BJ (cell line): ENCODE measurements around the gene SMC1A. TPM values are rescaled to one million over a fixed set of nuclear protein-coding genes. Genes with fewer than 3 reads are reported as not detected.

Source experiments
- CTCF ChIA-PET: fragments of 350-600 bp; formaldehyde crosslinking; extraction: SDS; loops from one replicate; lab custom pipeline; 2021; ENCODE audit warnings: antibody characterized with exemption, inconsistent platforms; lab: Yijun Ruan, JAX
- POLR2A ChIA-PET: fragments of 300-600 bp; sonication (Branson Sonifier 250); formaldehyde crosslinking; extraction: SDS; loops from one replicate; lab custom pipeline; 2021; ENCODE audit warnings: antibody characterized with exemption; lab: Charles Lee
- DNase-seq: peaks from one replicate; pipeline ENCODE4 v3.0.0-alpha.2; 2011; ENCODE audit warnings: low read depth
- H3K27me3 ChIP-seq: 2 replicates; pipeline ENCODE4 v1.6.0; 2011; ENCODE audit warnings: low read length; ENCODE audit not compliant: control insufficient read depth, insufficient read depth
- H3K36me3 ChIP-seq: 2 replicates; pipeline ENCODE4 v1.5.1; 2011; ENCODE audit warnings: low read length; ENCODE audit not compliant: control insufficient read depth, insufficient read depth
- H3K4me3 ChIP-seq: 2 replicates; pipeline ENCODE4 v1.5.1; 2011; ENCODE audit warnings: low read depth, mild to moderate bottlenecking, control low read depth, low read length
- CTCF ChIP-seq: IDR thresholded peaks from 2 replicates; pipeline ENCODE4 v1.5.1; 2011; ENCODE audit warnings: low read depth, mild to moderate bottlenecking, control low read depth, inconsistent platforms, low read length, moderate library complexity; ENCODE audit not compliant: insufficient read depth
- polyA plus RNA-seq: library from polyadenylated mRNA; depleted of rRNA; stranded (reverse); fragments of >200 nt; gene quantifications from 2 replicates; pipeline ENCODE4 v1.2.3, GENCODE V29; 2011

The SMC1A gene
- polyA plus RNA-seq, 1 experiment: 18.7 TPM

- no peak for TF ChIP-seq CTCF
- CTCF ChIA-PET: no interaction called here
Observed at GRCh38 chrX:53403535-53403934, 18.9 kb downstream of the SMC1A start.

DNA sequence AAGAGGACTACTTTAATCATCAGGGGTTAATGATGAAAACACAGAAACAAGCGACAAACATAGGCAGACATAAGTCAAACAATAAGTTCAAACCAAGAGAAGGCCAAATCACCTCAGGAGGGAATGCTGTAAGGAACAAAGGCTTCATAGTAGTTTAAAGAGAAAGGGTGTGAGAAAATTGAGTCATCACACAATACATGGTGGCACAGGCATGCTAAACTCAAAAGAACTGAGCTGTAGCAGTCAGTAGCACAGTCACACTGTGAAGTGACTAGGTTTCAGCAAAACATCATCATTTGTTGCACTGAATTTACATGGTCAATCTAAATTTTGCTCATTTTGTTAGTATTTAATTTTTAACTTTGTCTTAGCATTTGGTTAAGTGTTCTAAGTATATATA lies 24.2 kb downstream of the SMC1A start:
- no peak for TF ChIP-seq CTCF
- Histone ChIP-seq H3K36me3 (peaks cover 2% of the 10 kb centered on the region), H3K4me3 (no peak overlapping the region), H3K27me3 (no peaks in the 10 kb centered on the region)
- POLR2A ChIA-PET: no interaction called here
- CTCF ChIA-PET: no interaction called here
- DNase-seq: no peak

More at GRCh38 chrX:53403535-53403934, 18.9 kb downstream of the SMC1A start:
- H3K27me3 ChIP-seq: no peaks in the 10 kb centered on the region
- POLR2A ChIA-PET: no interaction called here
- H3K36me3 ChIP-seq: peaks cover 3% of the 10 kb centered on the region
- DNase-seq: no peak
- no peak overlapping the region for H3K4me3 ChIP-seq

- CTCF ChIA-PET: interaction anchor here (0.5 to 1.5 kb wide), 2 partner anchors 83 to 113 kb away, joined by 4 read pairs; no protein-coding TSS in a partner anchor
Observed at GRCh38 chrX:53395605-53396298, 26.7 kb downstream of the SMC1A start.

GRCh38 chrX:53383376-53384076 lies 38.9 kb downstream of the SMC1A start:
- Histone ChIP-seq H3K4me3 (no peak overlapping the region), H3K27me3 (no peaks in the 10 kb centered on the region), H3K36me3 (peaks cover 2% of the 10 kb centered on the region)
- CTCF ChIA-PET: interaction anchor here (0.7 to 0.9 kb wide), 2 partner anchors 16 to 62 kb away, joined by 4 to 5 read pairs; no protein-coding TSS in a partner anchor
- DNase-seq: no peak
- TF ChIP-seq CTCF: no peak
- POLR2A ChIA-PET: no interaction called here

More at GRCh38 chrX:53395605-53396298, 26.7 kb downstream of the SMC1A start:
- H3K36me3 ChIP-seq: peaks cover 2% of the 10 kb centered on the region
- no peak for DNase-seq
- TF ChIP-seq CTCF: no peak
- POLR2A ChIA-PET: no interaction called here
- H3K27me3 ChIP-seq: no peaks in the 10 kb centered on the region
- H3K4me3 ChIP-seq: no peak overlapping the region

- Histone ChIP-seq H3K36me3 (peaks cover 2% of the 10 kb centered on the region), H3K4me3 (no peak overlapping the region), H3K27me3 (no peaks in the 10 kb centered on the region)
- ChIA-PET POLR2A (no interaction called here), CTCF (no interaction called here)
- no peak for DNase-seq
- TF ChIP-seq CTCF: no peak
Observed at GRCh38 chrX:53379747-53380146, 42.7 kb downstream of the SMC1A start.
